SH-SY5Y (cell line): ENCODE results near the gene TAF7.

Experiments
- GATA2 ChIP-seq: IDR thresholded peaks from 2 replicates; pipeline ENCODE4 v1.6.1; 2011; ENCODE audit warnings: mild to moderate bottlenecking, low read depth, low read length
- GATA3 ChIP-seq: IDR thresholded peaks from 2 replicates; pipeline ENCODE4 v1.6.1; 2011; ENCODE audit warnings: low read depth, mild to moderate bottlenecking, low read length, moderate library complexity

Gene TAF7

DNA sequence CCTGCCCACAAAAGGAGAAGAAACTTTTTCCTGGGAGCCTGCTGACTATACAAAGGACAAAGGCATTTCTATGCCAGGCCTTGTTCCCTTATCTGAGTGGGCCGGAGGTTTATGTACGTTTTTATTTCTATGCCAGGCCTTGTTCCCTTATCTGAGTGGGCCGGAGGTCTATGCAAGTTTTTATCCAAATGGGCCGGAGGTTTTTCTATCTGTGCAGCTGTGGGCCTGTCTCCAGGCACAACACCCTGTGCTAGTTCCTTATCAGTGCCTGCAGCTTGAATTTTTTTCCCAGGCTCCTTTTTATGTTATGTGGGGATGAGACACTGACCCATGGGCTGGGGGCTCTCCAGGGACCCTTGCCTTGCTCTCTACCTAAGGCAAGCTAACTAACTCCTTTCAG, 22.2 kb downstream of the TAF7 start:
- no peak for TF ChIP-seq GATA2
- TF ChIP-seq GATA3: no peak

DNA sequence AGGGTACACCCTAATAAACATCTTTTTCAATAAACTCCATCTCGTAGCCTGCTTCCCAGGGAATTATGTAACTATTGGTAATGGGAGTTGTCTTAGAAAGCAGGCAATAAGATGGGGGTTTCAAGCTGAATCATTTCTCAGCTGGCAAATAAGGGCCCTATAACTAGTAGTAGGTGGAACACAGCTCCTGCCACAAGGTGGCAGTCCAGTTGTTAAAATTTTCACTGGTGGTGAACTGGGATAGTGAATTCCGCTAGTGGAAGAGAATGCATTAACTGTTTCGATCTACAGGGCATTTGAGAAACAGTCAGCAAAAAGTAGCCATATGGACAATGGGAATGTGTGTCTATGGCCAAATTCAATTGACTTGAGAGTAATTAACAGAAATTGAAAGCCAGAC, 47.7 kb downstream of the TAF7 start:
- TF ChIP-seq GATA3 (no peak), GATA2 (no peak)

DNA sequence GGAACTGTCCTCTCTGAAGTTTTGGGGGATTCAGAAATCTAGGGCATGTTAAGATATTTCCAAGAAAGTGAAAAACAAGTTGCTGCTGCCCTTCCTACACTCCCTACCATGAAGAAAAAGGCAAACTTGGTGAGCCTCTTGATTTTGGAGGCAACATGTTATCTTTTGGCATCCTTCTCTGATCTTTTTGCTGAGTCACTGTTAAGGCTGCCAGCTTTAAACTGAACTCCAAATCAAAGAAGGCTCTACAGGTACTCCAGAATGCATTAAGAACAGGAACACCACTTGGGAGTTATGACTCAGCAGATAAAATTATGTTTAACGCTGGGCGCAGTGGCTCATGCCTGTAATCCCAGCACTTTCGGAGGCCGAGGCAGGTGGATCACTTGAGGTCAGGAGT, 51.4 kb downstream of the TAF7 start:
- TF ChIP-seq GATA3: no peak
- TF ChIP-seq GATA2: no peak
